Measurements from ENCODE around the gene MAPK8IP1.

GRCh38 chr11:45930031-45930794, 44.8 kb downstream of the MAPK8IP1 start:
- TF ChIP-seq ZNF565 (CRISPR knock-in tag; conservative IDR thresholded peaks at IDR 0.05; ENCODE audit: low read depth) = no peak
- TF ChIP-seq GLIS3 (CRISPR knock-in tag; IDR thresholded peaks at IDR 0.05) = no peak
- no peak for TF ChIP-seq ZFP3 (CRISPR knock-in tag; IDR thresholded peaks at IDR 0.05)
- TF ChIP-seq CREB5 (CRISPR knock-in tag; IDR thresholded peaks at IDR 0.05; ENCODE audit: low read depth) = no peak
- TF ChIP-seq PATZ1 (CRISPR knock-in tag; IDR thresholded peaks at IDR 0.05; ENCODE audit: borderline replicate concordance) = no peak
- TF ChIP-seq ARNTL (CRISPR knock-in tag; IDR thresholded peaks at IDR 0.05; ENCODE audit: borderline replicate concordance, low read depth) = no peak
- TF ChIP-seq BACH2 (CRISPR knock-in tag; IDR thresholded peaks at IDR 0.05; ENCODE audit: borderline replicate concordance) = no peak
- TF ChIP-seq RARB (CRISPR knock-in tag; IDR thresholded peaks at IDR 0.05) = no peak
- no peak for TF ChIP-seq OSR1 (CRISPR knock-in tag; IDR thresholded peaks at IDR 0.05)
- no peak for TF ChIP-seq ZNF70 (CRISPR knock-in tag; IDR thresholded peaks at IDR 0.05)
- TF ChIP-seq ZFP30 (CRISPR knock-in tag; IDR thresholded peaks at IDR 0.05) = no peak
- TF ChIP-seq TOX (CRISPR knock-in tag; IDR thresholded peaks at IDR 0.05; ENCODE audit: borderline replicate concordance) = no peak
- TF ChIP-seq ZNF8 (CRISPR knock-in tag; IDR thresholded peaks at IDR 0.05) = no peak

Data from SK-N-SH treated with all-trans-retinoic acid at 6 μM for 48 hours (cell line).